IPS-11a (cell line): Measurements from ENCODE around the gene TEX12.
"Not testable (repeated sequence)": the region's sequence is repeated elsewhere in the genome, so short reads cannot be mapped to it uniquely, and the experiment has no call there.

Source experiments
- H3K4me3 ChIP-seq: one replicate; pipeline ENCODE4 v1.5.1; 2013; ENCODE audit warnings: low read depth, low read length, control low read depth

Gene TEX12

GRCh38 chr11:112167145-112167544 is at the start of gene TEX12:
Gene TEX12 (plus strand): TSS chr11:112167372. CDS start chr11:112169269, 1,897 bp downstream.
- no peak within 1 kb of the TSS for H3K4me3 ChIP-seq

DNA sequence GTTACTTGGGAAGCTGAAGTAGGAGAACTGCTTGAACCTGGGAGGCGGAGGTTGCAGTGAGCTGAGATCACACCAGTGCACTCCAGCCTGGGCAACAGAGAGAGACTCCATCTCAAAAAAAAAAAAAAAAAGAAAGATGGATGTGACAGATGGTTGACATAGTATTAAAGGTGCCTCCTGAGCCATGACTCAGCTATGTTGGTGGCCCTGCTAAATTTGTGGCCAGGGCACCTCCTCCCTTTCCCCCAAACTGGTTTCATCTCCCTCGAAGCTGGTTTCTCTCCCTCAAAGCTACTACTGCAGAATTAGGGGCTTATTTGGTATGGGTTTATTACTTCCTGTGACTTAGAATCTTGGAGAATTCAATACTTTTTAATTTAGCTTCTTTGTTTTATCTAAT is 49.0 kb upstream of the TEX12 start:
- H3K4me3 ChIP-seq = no peak overlapping the region

- no peak overlapping the region for H3K4me3 ChIP-seq
These were observed 45.1 kb upstream of the TEX12 start for GRCh38 chr11:112121981-112122615.

DNA sequence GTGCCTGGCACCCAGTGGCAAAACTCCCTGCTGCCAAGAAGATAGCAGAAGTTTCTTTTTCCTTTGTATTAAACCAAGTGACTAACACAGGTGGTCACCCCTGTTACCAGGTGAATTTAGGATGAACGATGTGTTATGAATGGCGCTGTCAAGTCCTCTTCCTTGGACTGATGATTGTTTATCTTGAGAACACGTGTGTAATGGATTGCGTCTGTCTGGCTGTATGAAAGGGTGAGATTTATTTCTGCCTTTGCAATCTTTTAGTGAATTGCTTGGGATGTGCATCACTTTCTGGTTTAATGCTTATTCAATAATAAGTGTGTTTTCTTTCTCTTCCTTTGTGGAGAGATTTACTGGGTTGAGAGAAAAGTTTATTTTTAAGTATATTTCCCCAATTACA is 44.0 kb upstream of the TEX12 start:
- no peak overlapping the region for H3K4me3 ChIP-seq

DNA sequence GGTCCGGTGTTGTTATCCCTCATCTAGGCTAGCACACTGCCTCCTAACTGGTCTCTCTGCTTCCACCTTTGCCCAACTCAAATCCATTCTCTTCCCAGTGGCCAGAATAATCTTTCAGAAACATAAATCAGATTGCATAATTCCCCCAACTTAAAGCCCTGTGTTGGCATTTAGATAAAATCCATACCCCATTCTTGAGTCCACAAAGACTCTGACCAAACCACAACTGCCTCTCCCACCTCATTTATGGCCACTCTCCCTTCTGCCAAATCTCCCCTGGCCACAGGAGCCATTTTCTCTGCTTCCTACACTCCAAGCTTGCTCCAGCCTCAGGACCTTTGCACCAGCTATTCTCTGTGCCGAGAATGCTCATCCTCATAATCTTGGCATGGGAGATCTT is 40.1 kb upstream of the TEX12 start:
- H3K4me3 ChIP-seq = no peak overlapping the region

DNA sequence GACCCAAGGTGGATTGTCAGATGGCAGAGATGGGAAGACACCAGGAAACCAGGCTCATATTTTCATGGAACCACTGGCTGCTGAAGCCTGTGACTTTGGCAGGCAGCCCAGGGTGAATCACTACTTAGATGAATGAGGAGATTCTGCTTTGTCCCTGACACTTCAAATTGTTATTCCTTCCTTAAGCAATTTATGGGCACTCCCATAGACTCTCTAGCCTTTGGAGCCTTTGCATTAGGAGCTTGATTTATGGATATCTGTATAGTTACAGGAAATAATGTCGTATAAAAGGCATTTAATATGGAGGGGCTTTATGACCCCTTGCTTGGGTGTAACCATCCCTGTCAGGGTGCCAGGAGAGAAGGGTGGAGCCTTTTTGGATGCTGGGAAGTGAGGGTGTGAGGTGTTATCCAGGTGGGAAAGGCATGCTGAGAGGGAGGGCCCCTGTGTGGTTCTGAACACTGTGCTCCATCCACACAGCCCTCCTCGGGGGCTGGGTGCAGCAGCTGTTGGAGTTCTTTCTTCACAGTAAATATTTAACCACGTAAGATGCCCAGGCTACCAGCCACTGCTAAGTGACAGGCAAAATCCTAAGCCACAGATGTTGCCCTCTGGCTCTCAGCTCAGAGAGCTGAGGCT is 38.6 kb upstream of the TEX12 start:
- H3K4me3 ChIP-seq = no peak overlapping the region

- H3K4me3 ChIP-seq = no peak overlapping the region
These were observed 37.5 kb upstream of the TEX12 start for GRCh38 chr11:112129656-112130055.

DNA sequence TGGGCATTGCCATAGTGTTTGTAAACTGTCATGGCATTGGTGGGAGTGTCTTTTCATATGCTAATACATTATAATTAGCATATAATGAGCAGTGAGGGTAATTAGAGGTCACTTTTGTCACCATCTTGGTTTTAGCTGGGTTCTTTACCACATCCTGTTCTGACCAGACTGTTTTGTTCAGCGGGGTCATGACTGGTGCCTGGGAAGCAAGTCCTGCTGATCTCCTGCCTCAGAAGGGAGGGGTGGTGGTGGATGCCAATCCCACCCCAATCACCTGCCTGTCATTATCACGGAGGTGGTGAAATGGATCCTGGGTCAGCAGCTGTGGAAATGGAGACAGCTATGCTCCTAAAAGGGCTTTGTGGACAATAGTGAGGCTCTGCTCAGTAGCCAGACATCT is 34.4 kb upstream of the TEX12 start:
- no peak overlapping the region for H3K4me3 ChIP-seq

DNA sequence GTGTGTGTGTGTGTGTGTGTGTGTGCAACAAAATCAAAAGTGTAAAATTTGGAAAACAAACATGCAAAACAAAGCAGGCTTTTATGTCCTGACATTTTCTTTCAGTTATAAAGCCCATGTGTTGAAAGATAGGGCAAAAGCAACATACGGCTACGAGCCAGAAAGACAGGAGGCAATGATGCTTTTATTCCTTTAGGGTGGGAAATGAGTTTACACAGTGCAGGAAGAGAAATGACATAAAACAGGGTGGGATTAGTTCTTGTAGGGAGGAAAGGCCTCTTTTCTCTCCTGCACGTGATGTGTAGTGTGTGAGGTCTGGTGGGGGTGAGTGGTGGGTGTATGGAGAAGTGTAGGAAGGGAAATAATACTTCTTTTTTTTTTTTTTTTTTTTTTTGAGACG is 32.7 kb upstream of the TEX12 start:
- no peak overlapping the region for H3K4me3 ChIP-seq

GRCh38 chr11:112143597-112143996 is 23.6 kb upstream of the TEX12 start:
- no peak overlapping the region for H3K4me3 ChIP-seq

- H3K4me3 ChIP-seq = no peak overlapping the region
These were observed 16.7 kb upstream of the TEX12 start for GRCh38 chr11:112150517-112150916.

DNA sequence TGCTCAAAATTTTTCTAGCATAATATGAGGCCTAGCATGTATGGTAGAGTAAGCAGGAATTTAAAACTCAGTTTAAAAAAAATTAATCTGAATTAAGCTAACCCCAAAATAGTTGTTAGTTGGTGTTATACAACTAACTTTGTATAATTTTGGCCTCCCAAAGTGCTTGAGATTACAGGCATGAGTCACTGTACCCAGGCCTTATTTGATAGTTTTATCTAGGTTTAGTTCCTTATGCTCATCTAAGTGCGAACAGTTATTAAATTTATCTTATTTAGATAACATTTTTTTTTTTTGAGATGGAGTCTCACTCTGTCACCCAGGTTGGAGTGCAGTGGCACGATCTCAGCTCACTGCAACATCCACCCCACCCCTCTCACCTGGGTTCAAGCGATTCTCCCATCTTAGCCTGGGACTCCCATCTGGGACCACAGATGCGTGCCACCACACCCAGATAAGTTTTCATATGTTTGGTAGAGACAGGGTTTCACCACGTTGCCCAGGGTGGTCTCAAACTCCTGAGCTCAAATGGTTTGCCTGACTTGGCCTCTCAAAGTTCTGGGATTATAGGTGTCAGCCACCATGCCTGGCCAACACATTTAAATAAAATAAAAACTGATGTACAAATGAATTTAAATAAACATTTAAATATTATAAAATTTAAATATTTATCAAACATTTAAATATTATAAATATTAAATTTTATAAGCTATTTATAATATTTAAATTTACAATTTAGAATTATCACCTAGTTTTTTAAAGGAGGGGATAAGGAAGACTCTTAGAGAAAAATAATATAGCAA is 10.8 kb upstream of the TEX12 start:
- no peak overlapping the region for H3K4me3 ChIP-seq

DNA sequence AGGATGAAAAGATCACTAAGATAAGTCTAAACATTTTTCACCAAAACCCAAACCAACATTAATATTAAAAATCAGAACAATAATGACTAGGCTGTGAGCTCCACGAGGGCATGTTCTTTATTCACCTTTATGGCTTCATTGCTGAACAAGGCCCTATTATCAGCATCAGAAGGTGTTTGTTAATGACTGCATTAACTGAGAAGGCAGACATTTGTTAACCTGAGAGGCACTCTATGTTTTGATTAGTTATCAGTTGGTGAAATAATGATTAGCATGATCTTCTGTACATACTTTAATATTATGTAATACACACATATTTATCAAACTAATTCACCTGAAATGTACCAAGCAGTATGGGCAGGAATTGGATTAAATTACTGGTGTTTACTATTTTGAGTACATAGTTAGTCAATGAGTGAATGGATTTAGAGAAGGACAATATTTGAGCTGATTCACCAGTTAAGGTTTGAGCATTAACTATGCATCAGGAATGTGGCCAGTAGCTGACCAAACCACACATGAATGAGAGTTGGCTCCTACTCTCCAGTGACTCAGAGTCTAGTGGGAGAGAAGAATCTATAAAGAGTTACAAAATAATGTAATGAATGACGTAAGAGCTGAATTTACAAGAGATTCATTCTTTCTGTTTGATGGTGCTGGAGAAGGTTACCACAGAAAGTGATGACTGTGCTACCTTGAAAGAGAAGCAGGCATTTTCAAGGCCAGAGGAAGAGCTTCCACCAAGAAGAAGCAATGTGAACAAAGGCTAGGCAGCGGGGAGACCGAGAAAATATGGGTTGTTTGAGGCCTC is 10.0 kb upstream of the TEX12 start:
- no peak overlapping the region for H3K4me3 ChIP-seq

DNA sequence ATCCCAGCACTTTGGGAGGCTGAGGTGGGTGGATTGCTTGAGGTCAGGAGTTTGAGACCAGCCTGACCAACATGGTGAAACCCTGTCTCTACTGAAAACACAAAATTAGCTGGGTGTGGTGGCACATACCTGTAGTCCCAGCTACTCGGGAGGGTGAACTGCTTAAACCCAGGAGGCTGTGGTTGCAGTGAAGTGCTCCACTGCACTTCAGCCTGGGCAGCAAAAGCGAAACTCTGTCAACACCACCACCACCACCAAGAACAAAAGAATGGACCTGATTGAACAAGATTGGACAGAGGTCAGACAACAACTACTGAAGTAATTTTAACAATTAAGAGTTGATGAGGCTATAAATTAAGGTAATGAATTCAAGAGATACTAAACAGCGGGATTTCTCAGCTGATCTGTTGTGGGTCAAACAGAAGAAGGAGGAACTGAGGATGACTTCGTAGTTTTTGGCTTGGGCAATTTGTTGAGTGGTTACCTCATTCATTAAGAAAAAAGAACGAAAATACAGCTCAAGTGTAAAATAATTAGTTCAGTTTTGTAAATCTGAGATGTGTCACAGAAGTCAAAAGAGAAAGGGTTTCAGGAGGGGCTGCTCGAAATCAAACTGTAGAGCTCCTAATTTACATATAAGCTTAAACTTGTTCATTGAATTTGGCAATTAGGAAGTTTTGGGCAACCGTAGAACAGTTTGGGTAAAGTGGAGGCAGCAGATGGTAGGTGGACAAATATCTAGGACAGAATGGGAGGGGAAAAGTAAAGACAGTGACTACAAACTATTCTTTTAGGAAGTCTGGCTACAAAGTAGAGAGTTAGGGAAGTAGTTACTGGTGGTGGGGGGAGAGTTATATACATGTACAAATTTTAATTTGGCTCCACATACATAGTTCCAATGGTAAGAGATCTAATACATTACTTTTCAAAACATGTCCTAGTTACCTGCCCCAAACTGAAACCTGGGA is 7.8 kb upstream of the TEX12 start:
- H3K4me3 ChIP-seq = no peak overlapping the region

DNA sequence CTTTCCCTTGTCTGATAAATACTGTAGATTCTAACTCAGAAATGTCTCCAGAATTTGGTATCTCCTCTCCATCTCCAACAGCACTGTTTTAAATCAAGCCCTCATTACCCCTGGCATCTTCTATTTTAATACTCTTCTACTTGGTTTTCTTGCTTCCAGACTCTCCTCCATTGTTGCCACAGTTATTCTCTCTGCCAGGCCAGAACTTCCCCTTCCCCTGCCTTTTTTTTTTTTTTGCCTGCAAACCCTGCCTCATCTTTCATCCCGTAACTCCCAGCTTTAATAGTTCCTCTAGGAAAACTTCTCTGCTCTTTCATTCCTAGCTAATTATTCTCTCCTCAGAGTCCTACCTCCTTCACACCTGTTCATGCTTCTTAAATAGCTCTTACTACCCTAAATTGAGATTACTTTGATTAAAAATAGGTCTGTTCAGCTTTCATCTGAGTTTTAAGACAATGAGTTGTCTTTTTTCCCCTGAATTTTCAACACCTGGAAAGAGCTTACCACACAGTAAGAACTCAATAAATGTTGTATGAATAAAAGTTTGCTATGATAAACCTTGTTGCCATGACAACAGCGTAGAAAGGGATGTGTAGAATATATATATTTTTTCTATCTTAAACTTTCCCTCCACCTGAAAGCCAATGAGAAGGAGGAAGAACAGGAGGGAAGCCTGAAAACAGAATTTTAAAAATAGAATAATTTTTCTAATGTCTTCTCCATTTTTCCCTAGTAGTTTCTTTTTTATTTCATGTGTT is 6.9 kb upstream of the TEX12 start:
- no peak overlapping the region for H3K4me3 ChIP-seq

DNA sequence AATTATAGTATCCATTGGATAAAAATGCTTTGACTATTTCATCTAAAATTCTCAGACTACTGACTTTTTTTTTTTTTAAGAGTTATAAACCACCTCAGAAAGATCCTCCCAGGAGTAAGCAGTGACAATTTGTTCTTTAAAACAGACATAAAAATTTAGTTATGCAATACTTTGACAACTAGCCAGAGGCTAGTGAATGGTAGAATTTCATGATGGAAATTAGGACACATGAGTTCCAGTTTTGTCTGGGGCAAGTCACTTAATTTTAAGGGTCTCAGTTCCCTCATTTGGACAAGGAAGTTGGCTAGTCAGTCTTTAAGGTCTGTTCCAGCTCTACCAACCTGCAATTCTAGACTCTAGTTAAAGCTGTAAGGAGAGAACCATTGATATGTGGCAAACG is 6.2 kb upstream of the TEX12 start:
- H3K4me3 ChIP-seq = no peak overlapping the region

GRCh38 chr11:112162200-112162599 is 5.0 kb upstream of the TEX12 start:
- not testable (repeated sequence) for H3K4me3 ChIP-seq

GRCh38 chr11:112162761-112163546 is 4.2 kb upstream of the TEX12 start:
- H3K4me3 ChIP-seq = no peak overlapping the region
